ENCODE data around the gene SEMA3F. TPM values are rescaled to one million over a fixed set of nuclear protein-coding genes. Genes with fewer than 3 reads are reported as not detected.

Gene SEMA3F
- total RNA-seq, 4 donors from 2014 or later: 5.2 to 40.1 (median 7.5) TPM

DNA sequence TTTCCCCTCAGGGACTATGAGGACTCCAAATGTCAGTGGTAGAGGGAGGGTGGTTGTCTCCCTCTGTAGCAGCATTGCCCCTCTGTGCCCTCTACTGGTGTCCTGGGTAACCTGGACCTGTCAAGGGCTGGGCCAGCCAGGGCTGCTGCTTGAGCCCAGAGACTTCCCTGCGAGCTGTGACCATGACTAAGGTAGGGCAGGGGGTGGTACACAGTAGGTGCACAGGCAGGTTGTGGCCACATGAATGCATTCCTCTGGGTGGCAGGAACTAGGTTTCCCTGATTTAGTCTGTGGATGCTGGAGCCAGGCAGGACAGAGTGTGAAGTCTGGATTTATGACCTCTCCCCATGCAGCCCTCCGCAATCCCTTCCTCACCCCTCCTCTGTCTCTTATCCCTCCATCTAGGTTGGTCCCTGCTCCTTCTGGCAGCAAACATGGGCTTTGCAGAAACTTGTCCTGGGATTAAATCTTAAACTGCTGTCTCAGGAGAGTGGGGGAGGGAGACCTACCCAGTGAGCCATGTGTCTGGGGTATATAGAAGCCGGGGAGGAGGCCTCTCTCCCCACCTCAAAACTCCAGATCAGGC is 8.7 kb upstream of the SEMA3F start:
- Histone ChIP-seq H3K4me1 (no peaks in the 10 kb centered on the region), H3K9me3 (no peaks in the 10 kb centered on the region), H3K4me3 (no peak overlapping the region), H3K36me3 (no peaks in the 10 kb centered on the region), H3K27ac (no peak overlapping the region), H3K27me3 (no peaks in the 10 kb centered on the region)
- TF ChIP-seq POLR2A (IDR thresholded peaks at IDR 0.05) (no peak), CTCF (IDR thresholded peaks at IDR 0.05 in 4 of 5, conservative IDR thresholded peaks at IDR 0.05 in 1 of 5) (no peak)
- intact Hi-C loops (cut with DNase I; ENCODE audit: low total_unique reads): no loop called here
- in situ Hi-C loops (cut with MboI; ENCODE audit: low sequenced_read_pairs in 4 of 4): no loop called here
- DNase-seq: no peak
- ATAC-seq: no peak

DNA sequence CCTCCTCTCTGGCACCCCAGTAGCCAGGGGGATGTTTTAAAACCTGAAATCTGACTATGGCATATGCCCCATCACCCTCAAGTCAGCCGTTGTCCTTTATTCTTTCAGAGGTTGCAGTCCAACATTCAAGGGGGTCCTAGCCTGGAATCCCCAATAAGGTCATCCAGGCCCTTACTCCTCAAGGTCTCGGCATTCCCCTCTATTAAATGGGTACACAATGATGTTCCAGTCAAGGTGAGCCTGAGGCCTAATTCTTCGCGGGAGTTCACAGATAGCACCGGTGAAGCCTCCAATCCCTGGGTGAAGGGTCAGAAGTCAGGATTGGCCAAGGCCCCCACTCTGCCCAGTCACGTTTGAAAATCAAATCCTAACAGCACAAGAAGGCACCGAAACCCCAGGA is 8.1 kb upstream of the SEMA3F start:
- ATAC-seq (no peak), DNase-seq (no peak)
- Histone ChIP-seq H3K27ac (no peak overlapping the region), H3K4me3 (no peak overlapping the region), H3K4me1 (no peaks in the 10 kb centered on the region), H3K9me3 (no peaks in the 10 kb centered on the region), H3K27me3 (no peaks in the 10 kb centered on the region), H3K36me3 (no peaks in the 10 kb centered on the region)
- TF ChIP-seq POLR2A (IDR thresholded peaks at IDR 0.05): no peak
- no peak for TF ChIP-seq CTCF (IDR thresholded peaks at IDR 0.05 in 4 of 5, conservative IDR thresholded peaks at IDR 0.05 in 1 of 5)
- intact Hi-C loops (cut with DNase I; ENCODE audit: low total_unique reads) (no loop called here), in situ Hi-C loops (cut with MboI; ENCODE audit: low sequenced_read_pairs in 4 of 4) (no loop called here)

GRCh38 chr3:50147447-50147846 is 7.7 kb upstream of the SEMA3F start:
- in situ Hi-C loops (cut with MboI; ENCODE audit: low sequenced_read_pairs in 4 of 4): no loop called here
- intact Hi-C loops (cut with DNase I; ENCODE audit: low total_unique reads): no loop called here
- no peak for ATAC-seq

DNA sequence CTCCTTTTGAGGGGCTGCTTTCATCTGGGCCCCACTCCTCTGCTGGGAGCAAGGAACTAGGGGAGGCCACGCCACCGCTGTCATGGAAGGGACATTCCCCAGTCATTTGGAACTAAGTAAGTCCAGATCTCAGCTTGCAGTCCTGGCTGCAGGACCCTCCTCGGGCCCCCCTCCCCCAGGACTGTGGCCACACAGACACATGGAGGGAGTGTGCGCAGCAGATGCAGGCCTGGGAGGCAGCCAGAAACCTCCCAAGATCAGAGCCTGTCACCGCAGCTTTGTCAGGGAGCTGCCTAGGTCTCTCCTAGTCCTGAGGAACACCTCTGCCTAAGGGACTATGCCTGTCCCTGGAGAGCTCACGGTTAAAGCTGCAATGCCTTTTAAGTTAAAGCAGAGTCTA is 7.3 kb upstream of the SEMA3F start:
- DNase-seq (no peak), ATAC-seq (no peak)
- H3K27me3 ChIP-seq: no peaks in the 10 kb centered on the region
- TF ChIP-seq CTCF (IDR thresholded peaks at IDR 0.05 in 4 of 5, conservative IDR thresholded peaks at IDR 0.05 in 1 of 5) (no peak), POLR2A (IDR thresholded peaks at IDR 0.05) (no peak)
- in situ Hi-C loops (cut with MboI; ENCODE audit: low sequenced_read_pairs in 4 of 4): no loop called here
- intact Hi-C loops (cut with DNase I; ENCODE audit: low total_unique reads): no loop called here
- no peaks in the 10 kb centered on the region for H3K9me3 ChIP-seq
- no peak overlapping the region for H3K4me3 ChIP-seq
- no peaks in the 10 kb centered on the region for H3K4me1 ChIP-seq
- no peak overlapping the region for H3K27ac ChIP-seq
- H3K36me3 ChIP-seq: no peaks in the 10 kb centered on the region

More at GRCh38 chr3:50147447-50147846, 7.7 kb upstream of the SEMA3F start:
- no peaks in the 10 kb centered on the region for H3K27me3 ChIP-seq
- H3K4me3 ChIP-seq: no peak overlapping the region
- DNase-seq: no peak
- no peaks in the 10 kb centered on the region for H3K36me3 ChIP-seq
- no peak for TF ChIP-seq POLR2A (IDR thresholded peaks at IDR 0.05)
- no peak for TF ChIP-seq CTCF (IDR thresholded peaks at IDR 0.05 in 4 of 5, conservative IDR thresholded peaks at IDR 0.05 in 1 of 5)
- H3K9me3 ChIP-seq: no peaks in the 10 kb centered on the region
- H3K27ac ChIP-seq: no peak overlapping the region
- H3K4me1 ChIP-seq: no peaks in the 10 kb centered on the region

- H3K36me3 ChIP-seq: no peaks in the 10 kb centered on the region
- TF ChIP-seq POLR2A (IDR thresholded peaks at IDR 0.05) (no peak), CTCF (IDR thresholded peaks at IDR 0.05 in 4 of 5, conservative IDR thresholded peaks at IDR 0.05 in 1 of 5) (no peak)
- DNase-seq: no peak
- H3K4me3 ChIP-seq: no peak overlapping the region
- H3K27ac ChIP-seq: no peak overlapping the region
- no peaks in the 10 kb centered on the region for H3K9me3 ChIP-seq
- intact Hi-C loops (cut with DNase I; ENCODE audit: low total_unique reads): no loop called here
- in situ Hi-C loops (cut with MboI; ENCODE audit: low sequenced_read_pairs in 4 of 4): no loop called here
- no peaks in the 10 kb centered on the region for H3K27me3 ChIP-seq
- no peak for ATAC-seq
- H3K4me1 ChIP-seq: peaks cover 0 to 6% of the 10 kb centered on the region in 2 donors
These were observed 4.7 kb upstream of the SEMA3F start for GRCh38 chr3:50150404-50150750.

All from gastrocnemius medialis (tissue), 4 donors.